Lower leg skin (tissue), 4 donors: ENCODE data around the gene KIDINS220. TPM values are rescaled to one million over a fixed set of nuclear protein-coding genes. Genes with fewer than 3 reads are reported as not detected.

Experiments
- DNase-seq, 2 donors: peaks; one replicate each; pipeline ENCODE4 v3.0.0-alpha.2; 2019; ENCODE audit warnings: low spot score in 2 of 2
- H3K4me3 ChIP-seq: fragments of 200-600 bp; sonication (generic); 2 replicates; pipeline ENCODE4 v1.5.1; 2017; ENCODE audit warnings: mild to moderate bottlenecking, low read depth; ENCODE audit not compliant: poor library complexity, severe bottlenecking
- CTCF ChIP-seq, 3 donors: fragments of 450-650 bp; IDR thresholded peaks; one replicate each; pipeline ENCODE4 v1.5.1; 2016; ENCODE audit warnings: antibody characterized with exemption in 3 of 3, mild to moderate bottlenecking in 3 of 3, moderate library complexity in 2 of 3
- POLR2A ChIP-seq, 2 donors: fragments of 450-650 bp; IDR thresholded peaks; one replicate each; pipeline ENCODE4 v1.6.1; 2016 to 2017; ENCODE audit warnings: antibody characterized with exemption in 2 of 2, mild to moderate bottlenecking in 1 of 2, moderate library complexity in 1 of 2
- WGBS, 2 donors: methylation state at CpG; one replicate each; pipeline ENCODE4 v1.1.5; 2018; 5-methylcytosine and 5-hydroxymethylcytosine counted together
- intact Hi-C: fragments of 100-400 bp; cut with DNase I; formaldehyde crosslinking; loops from one replicate; pipeline ENCODE4 v1.15.0; 2023; ENCODE audit warnings: low total_unique reads
- total RNA-seq, 4 donors: library from RNA; depleted of rRNA; stranded (reverse); fragments of >200 nt; gene quantifications; one replicate each; pipeline ENCODE4 v1.1.0, GENCODE V29; 2016

KIDINS220 gene
- total RNA-seq, 4 donors from 2014 or later, result 44.6 to 65.0 (median 51.9) TPM

GRCh38 chr2:8679567-8679826, 157.9 kb downstream of the KIDINS220 start:
- TF ChIP-seq CTCF (IDR thresholded peaks at IDR 0.05) (no peak), POLR2A (IDR thresholded peaks at IDR 0.05) (no peak)
- intact Hi-C loops, result loop anchor here (5.0 kb wide), 1 partner anchor 1073 kb away; no protein-coding TSS in a partner anchor
- no peak overlapping the region for H3K4me3 ChIP-seq
- DNase-seq, result no peak
- WGBS, 2 donors, result 12 to 13% methylated on average over 8 of the region's 8 CpGs

Other genes with a start within 250 kb of the KIDINS220 start
- 100 to 1,000 TPM; 120 to 271 (median 209) TPM for gene ID2, start 155.6 kb downstream of the KIDINS220 start, total RNA-seq
- gene MBOAT2, start 166.1 kb upstream of the KIDINS220 start, total RNA-seq, result 10 to 100 TPM; 47.2 to 92.3 (median 76.4) TPM